ENCODE data around the gene YIF1A.

Gene YIF1A, protein sequence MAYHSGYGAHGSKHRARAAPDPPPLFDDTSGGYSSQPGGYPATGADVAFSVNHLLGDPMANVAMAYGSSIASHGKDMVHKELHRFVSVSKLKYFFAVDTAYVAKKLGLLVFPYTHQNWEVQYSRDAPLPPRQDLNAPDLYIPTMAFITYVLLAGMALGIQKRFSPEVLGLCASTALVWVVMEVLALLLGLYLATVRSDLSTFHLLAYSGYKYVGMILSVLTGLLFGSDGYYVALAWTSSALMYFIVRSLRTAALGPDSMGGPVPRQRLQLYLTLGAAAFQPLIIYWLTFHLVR

DNA sequence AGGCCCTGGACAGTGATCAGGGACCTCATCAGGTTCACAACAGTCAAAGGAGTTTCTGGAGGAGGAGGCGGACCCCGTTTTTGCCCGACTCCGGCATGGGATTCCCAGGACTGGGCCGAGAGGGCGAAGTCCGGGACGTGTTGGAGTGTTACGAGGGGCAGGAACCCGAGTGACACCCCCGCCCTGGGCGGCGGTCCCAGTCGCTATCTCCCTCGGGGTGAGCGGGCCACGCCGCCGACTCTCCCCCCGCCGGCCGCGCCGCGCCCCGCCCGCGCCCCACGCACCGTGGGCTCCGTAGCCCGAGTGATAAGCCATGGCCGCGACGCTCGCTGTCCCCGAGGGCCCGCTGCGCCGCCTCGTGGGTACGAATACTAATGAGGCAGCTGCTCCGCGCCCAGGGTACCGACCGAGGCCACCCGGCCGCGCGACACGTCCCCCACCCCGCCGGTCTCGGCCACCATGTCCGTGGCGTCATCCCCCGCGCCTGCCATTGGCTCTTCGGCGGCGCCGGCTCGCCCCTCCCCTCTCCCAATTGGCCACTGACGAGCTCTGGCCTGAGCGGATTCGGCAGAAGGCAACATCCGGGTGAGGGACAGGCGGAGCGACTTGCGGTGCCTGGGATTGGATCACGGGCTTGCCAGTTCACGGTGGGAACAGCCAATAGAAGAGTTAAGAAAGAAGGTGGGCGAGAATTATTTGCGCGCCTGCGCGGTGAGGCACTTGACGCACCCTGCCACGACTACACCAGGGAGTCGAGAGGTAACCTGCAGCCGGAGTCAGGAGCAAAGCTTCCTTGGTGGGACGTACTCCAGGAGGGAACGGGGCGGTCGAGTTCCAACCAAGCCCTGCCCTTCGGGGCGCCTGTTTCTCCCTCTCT, at the start of gene YIF1A:
Gene YIF1A (minus strand): TSS at position 473 of the 877 bp plus-strand sequence. CDS start 158 bp downstream, at position 315.
- DNase-seq (ENCODE audit: low read depth in 3 of 3): peak; percentile 91 to 99 (median 97)

DNA sequence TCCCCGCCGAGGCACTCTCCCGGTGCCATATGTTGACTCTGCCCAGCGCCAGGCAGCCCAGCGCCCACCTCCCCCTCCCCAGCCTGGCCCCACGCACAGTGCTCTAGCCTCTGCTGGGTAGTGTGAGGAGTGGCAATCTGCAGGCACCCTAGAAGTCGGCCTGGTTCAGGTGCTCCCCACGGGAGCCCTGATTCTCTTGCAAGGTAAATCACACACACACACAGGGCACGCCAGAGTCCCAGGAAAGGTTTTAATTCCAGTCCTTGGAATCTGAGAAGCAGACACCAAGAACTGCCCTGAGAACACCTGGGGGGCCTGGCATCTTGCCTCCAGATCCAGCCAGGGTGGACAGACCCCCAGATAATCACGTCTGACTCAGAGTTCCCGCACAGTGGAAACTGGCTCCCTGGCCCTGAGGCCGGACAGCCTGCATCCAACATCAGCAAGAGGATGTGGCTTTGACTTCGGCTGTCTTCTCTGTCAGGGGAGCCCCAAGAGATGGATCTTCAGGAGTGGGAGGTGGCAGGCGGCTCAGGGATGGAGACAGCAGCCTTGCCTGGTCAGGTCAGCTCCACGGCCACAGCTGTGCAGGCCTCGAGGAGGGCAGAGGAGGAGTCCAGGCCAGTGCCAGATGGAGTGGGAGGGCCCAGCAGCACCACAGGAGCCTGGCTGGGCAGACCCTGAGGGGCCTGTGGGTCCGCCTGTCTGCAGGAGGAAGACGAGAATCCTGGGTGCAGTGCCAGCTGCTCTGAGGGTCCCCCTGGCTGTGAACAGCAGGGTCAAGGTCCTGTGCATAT, 48.4 kb upstream of the YIF1A start:
- no peak for DNase-seq (ENCODE audit: low read depth in 3 of 3)

DNA sequence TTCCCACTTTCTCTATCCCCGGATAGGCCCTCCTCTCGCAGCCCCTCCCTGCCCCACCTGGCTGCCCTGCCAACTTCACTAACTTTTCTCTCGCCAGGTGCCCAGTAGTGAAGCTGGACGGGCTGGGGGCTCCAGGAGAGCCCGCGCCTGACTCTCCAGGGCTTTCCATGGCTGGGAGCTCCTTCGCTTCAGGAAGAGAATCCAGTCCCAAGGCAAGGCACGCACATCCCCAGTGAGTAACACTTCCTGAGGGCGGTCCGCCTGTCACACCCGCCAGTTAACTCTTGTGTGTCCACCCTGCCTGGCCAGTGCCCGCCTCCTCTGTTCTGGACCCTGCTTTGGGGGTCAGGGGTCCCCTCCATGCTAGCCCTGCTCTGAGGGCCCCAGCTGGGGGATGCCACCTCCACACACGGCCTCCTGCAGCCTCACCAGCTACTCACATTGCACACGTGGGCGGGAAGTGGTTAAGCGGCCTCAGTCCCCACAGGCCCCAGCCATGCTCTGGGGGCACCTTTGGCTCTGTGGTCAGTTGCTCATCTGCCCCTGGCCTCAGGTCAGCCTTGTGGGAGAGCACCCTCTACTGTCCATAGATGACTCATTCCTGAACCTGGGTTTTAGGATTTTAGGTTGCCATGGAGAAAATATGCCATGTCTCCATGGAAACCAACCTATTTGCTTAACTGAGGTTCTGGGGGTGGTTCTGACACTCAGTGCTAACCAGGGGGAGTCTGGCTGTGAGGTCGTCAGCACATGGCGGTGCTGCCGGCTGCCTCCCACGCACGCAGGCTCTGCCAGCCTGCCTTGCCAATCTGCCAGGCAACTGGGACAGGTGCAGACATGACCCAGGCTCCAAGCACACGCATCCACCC, 47.5 kb upstream of the YIF1A start, which contains the start of gene RIN1:
Gene RIN1 (minus strand): TSS at position 201 of the 869 bp plus-strand sequence. CDS start 32 bp downstream, at position 169.
- DNase-seq (ENCODE audit: low read depth in 3 of 3): peak in 2 of 3 experiments; percentile 18 to 62

DNA sequence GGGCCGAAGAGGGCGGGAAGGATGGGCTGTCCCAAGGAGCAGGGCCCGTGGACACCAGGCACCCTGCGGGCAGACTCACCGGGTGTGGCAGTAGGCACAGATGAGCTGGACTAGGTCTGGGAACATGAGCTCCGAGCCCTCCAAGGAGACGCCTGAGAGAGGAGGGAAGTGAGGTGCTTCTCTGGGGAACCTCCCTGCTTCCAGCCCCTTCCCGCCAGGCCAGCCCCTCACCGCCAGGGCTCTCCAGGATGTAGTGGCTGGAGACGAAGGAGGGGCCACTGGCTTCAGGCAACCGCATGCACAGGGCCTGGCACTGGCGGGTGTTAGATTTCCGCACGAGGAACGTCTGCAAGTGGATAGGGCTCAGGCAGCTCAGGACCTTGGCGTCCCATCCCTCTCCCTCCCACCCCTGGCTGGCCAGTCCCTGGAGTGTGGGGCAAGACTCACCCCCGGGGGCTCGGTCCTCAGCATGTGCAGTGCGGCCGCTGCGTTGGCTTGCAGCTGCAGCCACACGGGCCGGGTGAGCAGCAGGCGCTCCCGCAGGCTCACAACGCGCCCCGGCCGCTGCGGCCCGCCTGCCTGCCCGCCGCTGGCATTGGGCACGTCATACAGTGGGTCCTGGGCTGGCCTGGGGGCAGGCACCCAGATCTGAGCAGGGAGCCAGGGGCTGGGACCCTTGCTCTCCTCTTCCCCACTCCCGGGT, 46.7 kb upstream of the YIF1A start:
- no peak for DNase-seq (ENCODE audit: low read depth in 3 of 3)

DNA sequence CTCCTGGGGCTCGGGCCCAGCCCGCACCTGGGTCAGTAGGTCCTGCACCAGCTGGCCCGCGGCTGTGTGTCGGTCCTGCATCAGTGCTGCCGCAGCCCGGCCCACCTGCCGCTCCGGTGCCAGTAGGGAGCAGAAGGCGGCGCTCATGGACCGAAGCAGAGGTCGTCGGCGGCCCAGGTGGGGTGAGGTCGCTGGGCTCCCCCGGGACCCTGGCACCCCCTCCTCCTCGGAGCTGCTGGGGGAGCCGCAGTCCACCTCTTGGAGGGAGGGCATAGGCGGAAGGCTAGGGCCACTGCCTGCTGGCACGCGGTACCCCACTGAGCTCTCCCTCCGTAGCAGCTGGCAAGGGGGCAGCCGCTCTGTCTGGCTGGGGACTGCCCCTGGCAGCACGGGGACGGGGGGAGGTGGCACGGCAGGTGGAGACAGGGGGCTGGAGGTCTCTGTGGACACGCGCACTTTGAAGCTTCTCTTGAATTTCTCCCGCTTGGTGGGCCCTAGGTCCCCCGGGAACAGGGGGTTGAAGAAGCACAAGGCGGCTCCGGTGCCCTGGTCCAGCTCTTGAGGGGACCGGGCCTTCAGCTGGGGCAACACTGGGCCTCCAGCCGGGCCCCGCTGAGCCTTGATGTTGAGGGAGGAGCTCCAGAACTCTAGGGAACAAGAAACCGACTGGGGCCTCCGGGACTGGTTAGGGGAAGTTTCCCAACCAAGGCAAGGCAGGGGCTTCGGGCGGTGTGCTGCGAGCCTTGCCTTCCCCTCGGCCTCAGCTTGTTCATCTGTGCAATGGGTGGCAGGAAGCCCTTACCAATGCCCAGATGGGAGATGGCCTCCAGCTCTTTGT, 45.9 kb upstream of the YIF1A start:
- DNase-seq (ENCODE audit: low read depth in 3 of 3): no peak

DNA sequence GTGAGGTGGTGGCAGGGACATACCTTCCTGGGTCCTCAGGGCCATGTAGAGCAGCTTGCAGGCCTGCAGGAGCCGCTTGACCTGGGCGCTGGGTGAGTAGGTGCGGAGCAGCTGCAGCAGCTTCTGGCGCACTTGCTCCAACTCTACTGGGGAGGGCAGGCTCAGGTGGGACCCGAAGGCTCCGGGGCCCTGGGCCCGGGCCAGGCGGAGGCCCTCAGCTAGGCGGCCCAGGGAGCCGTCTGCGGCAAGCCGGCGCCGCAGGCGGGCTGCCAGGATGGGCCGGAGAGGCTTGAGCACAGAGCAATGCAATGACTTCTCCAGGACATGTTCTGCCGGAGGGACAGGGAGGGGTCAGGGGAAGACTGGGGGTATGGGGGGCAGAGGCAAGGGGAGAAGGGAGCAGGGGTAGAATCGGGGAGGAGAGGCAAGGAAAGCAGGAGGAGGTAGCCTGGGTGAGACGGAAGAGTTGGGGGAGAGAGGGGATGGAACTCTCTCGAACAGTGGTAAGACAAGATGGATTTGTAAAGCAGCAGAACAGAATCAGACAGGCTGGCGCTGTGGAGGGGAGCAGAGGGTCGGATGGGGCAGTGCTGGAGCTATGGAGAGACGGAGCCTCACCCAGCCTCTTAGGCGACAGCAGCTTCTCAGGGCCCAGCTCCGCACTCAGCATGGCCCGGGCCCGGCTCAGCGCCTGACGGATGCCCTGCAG, 45.1 kb upstream of the YIF1A start:
- DNase-seq (ENCODE audit: low read depth in 3 of 3): no peak

DNA sequence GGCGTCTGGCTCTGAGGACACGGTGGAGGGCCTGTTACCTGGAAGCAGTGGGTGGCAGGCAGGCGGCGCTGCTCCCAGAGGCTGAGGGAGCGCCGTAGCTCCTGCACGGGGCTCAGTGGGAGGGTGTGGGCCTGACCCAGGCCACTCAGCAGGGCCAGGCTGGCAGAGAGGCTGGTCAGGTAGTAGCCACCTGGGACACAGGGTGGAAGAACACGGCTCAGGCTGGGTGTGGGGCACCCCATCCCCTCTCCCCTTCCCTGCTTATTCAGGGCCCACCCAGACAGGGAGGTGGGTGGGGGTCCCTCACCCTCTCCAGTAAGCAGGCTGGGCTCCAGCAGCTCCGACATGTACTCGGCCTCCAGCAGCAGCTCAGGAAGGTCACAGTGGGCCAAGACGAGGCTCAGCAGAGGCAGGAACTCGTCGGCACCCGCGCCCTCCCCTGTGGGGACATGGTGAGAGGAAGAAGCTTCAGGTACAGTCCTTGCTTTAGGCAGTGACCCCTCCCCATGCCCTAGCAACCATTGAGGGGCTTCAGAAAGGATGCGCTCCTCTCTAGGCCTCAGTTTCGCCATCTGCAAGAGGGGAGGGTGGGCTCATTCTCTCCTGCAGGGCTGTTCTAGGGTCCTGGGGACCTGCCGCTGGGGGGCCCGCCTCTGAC, 44.4 kb upstream of the YIF1A start:
- DNase-seq (ENCODE audit: low read depth in 3 of 3): no peak

DNA sequence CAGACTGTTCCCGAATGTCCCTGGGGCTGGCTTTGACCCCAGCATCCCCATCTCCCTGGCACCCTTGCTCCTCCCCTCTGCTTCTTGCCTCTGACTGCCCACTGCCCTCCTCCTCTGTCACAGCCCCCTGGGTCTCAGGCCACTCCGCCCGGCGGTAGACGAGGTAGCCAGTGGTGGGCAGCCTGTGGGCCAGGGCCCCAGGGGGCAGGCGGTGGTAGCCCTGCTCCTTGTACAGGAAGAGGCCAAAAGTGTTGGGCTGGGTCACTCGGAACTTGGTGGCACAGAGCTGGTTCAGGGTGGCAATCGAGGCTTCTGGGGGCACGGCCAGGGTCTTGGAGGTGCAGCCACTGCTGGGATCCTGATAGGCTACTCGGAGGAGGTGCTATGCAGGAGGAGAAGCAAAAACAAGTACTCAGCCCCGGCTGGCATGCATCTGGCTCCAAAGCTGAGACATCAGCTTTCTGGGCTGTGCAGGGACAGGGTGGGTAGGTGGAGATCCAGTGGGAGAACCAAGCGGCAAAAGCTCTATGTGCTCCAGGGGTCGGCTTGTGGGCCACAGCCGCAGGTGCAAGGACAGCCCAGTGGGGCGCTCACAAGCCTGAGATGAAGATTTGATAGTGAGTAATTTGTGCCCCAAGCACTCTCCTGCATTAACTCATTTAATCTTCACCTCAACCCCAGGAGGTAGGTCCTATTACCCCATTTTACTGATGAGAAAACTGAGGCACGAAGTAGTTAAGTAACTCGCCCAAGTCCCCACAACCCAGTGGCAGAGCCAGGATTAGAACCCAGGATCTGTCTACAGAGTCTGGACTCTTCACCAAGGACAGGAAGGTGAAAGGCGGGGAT, 43.7 kb upstream of the YIF1A start:
- DNase-seq (ENCODE audit: low read depth in 3 of 3): no peak

DNA sequence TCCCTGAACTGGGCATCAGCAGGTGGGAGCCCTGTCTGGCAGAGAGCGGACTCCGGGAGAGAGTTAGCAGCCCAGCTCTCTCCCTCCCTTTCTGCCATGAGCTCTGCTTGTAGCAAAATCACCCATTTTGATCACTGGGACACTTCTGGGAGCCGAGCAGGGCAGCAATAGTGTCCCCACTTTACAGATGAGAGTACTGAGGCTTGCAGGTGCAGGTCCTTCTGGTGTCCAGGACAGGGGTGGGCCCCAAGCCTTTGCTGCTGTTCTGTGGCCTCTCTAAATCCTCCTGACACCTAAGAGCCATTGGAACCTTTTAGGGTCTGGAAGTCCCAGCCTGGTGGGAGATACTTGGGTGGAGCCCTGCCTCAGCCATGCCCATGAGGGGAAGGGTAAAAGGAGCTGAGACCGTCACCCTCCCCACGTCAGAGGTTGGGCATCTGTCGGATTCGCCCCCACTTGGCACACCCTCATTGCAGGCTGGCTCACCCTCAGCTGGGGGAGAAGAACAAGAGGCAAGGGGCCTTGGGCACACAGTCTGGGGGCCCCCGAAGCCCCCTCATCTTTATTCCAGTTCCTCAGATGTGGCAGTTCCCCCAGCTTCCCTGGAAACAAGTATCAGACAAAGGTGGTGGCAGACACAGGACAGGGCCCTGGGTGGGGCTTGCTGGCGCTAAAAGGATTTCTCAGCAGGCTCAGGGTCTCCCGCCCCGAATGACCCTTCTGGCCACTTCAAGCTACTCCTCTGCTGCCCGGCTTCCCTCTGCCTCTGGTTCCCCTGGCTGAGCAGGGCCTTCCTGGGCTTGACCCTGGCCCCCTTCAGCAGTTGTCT, 42.8 kb upstream of the YIF1A start:
- no peak for DNase-seq (ENCODE audit: low read depth in 3 of 3)

DNA sequence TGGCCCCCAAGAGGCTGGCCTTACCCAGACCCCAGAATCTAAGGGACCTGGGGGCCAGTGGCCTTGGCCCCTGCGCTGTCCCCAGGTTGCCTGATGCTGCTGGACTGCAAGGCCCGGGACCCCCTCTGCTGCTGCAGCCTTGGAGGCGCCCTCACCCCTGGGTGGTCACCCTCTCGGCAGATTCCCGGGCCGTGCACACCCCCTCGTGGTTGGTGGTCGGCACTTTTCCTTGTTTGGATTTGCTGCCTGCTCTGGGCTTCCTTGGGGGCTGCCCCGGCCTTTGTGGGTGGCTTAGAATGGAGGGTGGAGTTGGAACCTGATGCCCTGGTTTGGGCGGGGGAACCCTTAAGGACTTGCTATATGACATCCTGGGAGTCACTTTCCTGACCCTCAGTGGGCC, 42.0 kb upstream of the YIF1A start:
- no peak for DNase-seq (ENCODE audit: low read depth in 3 of 3)

DNA sequence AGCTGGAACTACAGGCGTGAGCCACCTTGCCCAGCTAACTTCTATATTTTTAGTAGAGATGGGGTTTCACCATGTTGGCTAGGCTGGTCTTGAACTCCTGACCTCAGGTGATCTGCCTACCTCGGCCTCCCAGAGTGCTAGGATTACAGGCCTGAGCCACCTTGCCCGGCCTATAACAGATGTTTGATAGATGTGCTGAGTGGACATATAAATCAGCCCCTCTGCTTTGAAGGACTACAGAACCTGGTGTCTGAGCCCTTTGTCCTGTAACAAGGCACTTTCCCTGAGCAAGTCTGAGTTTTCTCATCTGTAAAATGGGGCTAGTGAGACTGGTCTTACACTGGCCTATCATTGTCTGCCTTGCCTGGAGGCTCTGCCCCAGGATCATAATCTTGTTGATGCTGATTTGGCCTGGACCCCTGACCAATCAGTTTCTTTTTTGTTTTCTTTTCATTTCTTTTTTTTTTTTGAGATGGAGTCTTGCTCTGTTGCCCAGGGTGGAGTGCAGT, 40.3 kb upstream of the YIF1A start:
- no peak for DNase-seq (ENCODE audit: low read depth in 3 of 3)

DNA sequence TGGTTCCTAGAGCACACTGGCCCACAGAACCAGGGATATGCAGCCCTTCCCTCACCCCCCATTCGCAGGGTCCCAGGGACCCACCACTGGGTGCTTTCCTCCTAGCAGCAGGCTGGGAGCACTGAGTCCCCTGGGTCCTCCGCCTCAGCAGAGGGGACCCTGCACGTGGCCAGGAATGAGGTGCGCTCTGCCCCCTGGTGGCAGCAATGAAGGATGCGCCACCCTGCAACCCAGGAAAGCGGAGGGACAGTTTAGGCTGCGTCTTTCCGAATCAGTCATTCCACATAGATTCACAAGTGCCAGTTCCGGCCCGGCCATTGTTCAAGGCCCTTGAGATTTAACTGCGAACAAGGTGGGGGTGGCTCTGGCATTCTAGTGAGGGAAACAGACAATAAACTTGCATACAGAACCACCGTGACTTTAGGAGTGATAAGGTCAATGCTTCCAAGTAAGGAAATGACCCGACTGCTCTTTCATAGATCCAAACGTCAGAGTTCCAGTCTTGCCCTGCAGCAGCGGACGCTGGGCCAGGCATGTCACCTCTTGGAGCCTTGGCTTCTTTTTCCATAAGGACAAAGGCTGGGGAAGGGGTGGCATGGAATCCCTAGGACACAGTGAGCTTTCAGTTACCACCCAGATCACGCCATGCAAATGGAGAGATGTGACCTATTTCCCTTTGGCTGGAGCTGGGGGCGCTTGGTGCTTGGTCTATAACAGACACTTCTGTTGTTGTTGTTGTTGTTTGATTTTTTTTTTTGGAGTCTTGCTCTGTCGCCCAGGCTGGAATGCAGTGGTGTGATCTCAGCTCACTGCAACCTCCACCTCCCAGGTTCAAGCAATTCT, 39.6 kb upstream of the YIF1A start:
- DNase-seq (ENCODE audit: low read depth in 3 of 3): peak; percentile 68 to 83 (median 70)

DNA sequence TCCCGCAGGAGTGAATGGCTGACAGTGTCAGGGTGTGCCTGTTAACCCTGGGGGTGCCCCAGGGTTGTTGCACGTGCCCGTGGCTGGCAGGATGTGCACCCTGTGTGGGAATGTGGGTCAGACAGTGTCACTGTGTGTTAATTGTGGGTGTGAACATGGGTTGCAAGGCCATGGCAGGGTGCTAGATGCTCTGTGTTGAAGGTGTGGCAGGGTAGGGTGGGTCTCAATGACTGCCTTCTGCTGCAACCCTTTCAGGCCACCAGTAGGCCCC, 39.0 kb upstream of the YIF1A start:
- no peak for DNase-seq (ENCODE audit: low read depth in 3 of 3)

DNA sequence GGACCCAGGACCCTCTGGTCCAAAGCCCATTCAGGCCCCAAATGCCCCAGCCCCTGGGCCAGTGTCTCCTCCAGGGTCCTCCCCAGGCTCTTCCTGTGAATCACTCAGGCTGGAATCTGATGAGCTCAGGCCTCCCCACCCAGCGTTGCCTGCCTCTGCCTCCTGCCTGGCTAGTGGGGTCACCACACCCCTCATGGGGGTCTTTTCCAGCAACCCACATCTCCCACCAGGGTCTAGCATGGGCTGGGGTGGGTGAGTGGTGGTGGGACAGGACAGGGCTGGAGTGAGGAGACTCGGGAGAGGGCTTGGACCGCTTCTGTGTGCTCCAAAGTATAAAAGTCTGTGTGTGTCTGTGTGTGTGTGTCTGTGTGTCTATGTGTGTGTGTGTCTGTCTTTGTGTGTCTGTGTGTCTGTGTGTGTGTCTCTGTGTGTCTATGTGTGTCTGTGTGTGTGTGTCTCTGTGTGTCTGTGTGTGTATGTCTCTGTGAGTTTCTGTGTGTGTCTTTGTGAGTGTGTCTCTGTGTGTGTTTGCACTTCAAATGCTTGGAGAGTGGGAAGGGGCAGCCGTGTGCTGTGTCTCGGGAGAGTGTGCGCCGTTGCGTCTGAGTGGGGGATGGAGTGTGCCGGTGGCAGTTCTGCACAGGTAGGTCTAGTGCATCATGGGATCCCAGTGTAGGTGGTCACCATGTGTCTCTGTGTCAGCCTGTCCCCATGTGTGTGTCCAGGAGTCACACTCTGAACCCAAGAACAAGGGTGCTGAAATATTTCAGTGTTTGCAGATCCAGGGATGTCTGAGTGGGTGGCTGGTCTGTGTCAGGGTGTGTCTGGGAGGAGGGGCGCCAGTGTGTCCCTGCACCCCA, 38.5 kb upstream of the YIF1A start:
- DNase-seq (ENCODE audit: low read depth in 3 of 3): no peak

Measured in stimulated activated CD4-positive, alpha-beta T cell treated with anti-CD3 and anti-CD28 coated beads, TNF-alpha, amount 100 ng/mL, for 24 hours (primary cell).